ENCODE measurements around the gene TMOD3.

TMOD3 gene

GRCh38 chr15:51828621-51829375 is 655 bp upstream of the TMOD3 start:
- DNase-seq = no peak

- no peak for DNase-seq
Observed at GRCh38 chr15:51830276-51830806, 888 bp downstream of the TMOD3 start.

- no peak for DNase-seq
Observed at GRCh38 chr15:51833772-51834171, 4.3 kb downstream of the TMOD3 start.

- DNase-seq = no peak
Observed at GRCh38 chr15:51837792-51838251, 8.4 kb downstream of the TMOD3 start.

- DNase-seq = no peak
Observed at GRCh38 chr15:51838270-51838669, 8.8 kb downstream of the TMOD3 start.

- DNase-seq = no peak
Observed at GRCh38 chr15:51840692-51841091, 11.2 kb downstream of the TMOD3 start.

DNA sequence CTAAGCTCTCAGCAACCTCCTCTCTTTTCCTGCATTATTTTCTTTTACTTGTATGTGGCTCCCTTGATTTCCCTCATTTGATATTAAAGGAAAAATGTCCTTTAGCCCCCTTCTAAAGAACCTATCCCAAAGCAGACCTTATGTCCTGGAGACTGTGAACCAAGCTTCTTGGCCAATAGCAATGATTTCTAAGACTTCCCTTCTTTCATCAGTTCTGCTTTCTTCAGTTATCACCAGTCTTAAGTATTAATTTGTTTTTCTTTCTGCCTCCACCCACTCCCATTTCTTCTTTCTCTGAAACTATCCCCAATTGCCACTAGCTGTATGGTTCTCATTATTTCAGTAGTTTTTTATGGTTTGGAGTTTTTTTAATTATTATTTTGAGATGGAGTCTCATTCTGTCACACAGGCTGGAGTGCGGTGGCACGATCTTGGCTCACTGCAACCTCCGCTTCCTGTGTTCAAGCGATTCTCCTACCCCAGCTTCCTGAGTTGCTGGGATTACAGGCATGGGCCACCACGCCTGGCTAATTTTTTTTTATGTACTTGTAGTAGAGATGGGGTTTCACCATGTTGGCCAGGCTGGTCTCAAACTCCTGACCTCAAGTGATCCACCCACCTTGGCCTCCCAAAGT is 12.1 kb downstream of the TMOD3 start:
- no peak for DNase-seq

GRCh38 chr15:51842265-51842664 is 12.8 kb downstream of the TMOD3 start:
- no peak for DNase-seq

GRCh38 chr15:51842852-51843737 is 13.6 kb downstream of the TMOD3 start:
- no peak for DNase-seq

- DNase-seq = no peak
Observed at GRCh38 chr15:51844747-51845426, 15.4 kb downstream of the TMOD3 start.

DNA sequence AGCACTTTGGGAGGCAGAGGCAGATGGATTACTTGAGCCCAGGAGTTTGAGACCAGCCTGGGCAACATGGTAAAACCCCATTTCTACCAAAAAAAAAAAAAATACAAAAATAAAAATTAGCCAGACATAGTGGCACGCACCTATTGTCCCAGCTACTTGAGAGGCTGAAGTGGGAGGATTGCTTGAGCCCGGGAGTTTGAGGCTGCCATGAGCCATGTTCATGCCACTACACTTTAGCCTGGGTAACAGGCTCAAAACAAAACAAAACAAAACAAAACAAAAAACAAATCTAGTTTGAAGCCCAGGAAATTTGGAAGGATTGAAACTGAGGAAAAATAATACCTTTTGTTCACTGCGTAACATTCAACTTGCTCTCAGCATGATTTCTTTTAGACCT is 16.6 kb downstream of the TMOD3 start:
- DNase-seq = no peak

DNA sequence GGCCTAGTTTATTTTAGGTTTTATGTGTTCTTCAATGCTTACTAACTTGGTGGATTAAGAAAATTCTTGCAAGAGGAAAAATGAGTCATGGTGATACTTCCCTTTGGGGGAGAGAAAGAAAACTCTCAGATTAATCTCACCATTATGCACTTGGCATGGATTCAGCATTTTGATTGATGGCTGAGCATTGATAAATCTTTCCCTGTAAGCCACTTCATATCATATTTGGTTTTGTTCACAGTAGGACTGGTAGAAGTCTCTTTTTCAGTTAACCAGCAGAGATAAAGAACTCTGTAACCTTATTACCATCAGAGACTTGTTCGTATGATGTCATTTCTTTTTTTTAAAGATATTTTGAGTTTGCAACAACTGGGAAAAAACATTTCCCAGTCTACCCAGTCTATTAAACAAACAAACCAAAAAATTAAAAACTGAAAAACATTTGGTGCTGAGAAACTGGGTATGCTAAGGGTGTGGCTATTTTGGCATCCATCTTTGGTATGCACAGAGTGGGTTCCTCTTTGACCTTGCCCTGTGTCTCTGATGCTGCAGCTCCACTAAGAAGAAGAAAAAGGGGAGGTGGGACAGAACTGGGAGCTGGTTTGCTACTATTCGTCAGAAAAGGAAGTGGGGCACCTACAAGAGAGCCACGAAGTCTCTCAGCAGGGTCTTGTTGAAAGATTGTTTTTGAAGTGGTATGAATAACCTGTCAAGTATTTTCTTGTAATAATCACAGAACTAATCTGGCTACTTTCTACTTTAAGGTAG is 17.2 kb downstream of the TMOD3 start:
- no peak for DNase-seq

DNA sequence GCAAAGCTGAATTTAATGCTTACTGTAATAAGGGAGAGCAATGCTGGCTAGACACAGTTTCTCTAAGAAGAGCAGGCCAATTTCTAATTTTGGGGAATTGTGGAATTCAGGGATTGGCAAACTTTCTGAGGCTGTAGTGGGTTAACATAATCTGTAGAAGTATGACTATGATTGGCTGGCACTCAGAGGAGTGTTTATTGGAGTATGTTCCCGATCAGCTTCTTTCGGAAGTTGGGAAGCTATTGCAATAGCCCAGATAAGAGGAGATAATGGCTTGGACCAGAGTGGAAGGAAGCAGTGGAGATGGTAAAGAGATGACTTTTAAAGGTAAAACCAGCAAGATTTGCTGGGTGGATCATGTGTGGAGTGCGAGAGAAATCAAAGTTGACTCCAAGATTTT is 19.4 kb downstream of the TMOD3 start:
- DNase-seq = no peak

DNA sequence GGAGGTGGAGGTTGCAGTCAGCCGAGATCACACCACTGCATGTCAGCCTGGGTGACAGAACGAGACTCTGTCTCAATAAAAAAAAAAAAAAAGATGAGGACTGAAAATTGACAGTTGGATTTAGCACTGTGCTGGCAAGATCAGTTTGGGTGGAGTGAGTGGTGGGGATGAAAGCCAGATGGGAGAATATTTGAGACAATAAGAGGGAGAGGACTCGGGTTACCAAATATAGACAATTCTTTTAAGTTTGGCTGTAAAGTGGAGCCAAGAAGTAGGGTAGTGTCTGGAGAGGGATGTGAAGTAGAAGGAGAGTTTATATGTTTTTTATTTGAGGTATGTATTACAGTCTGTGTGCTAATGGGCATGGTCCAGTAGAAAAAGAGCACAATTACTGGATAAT is 20.4 kb downstream of the TMOD3 start:
- DNase-seq = no peak

GRCh38 chr15:51853998-51854397 is 24.5 kb downstream of the TMOD3 start:
- DNase-seq = no peak

- DNase-seq = no peak
Observed at GRCh38 chr15:51855612-51856011, 26.2 kb downstream of the TMOD3 start.

GRCh38 chr15:51856714-51857380 is 27.4 kb downstream of the TMOD3 start:
- DNase-seq = no peak

GRCh38 chr15:51861557-51862359 is 32.3 kb downstream of the TMOD3 start:
- no peak for DNase-seq

DNA sequence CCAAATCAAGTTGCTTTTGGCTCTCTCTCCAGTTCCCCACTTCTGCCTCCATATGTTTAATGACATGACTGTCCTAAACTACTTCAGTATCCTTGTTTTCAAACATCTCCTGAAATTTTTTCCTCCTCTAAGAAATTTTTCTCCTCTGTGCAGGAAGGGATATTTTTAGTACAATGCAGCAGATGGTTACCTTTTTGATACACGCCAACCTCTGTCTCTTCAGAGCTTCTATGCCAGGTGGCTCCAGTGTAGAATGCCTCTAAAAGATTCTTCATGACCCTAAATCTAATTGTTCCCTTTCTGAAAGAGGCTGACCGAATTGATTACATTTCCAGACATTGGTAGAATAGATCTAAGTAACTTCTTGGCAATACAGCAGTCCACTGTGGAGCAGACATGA is 33.7 kb downstream of the TMOD3 start:
- DNase-seq = no peak

DNA sequence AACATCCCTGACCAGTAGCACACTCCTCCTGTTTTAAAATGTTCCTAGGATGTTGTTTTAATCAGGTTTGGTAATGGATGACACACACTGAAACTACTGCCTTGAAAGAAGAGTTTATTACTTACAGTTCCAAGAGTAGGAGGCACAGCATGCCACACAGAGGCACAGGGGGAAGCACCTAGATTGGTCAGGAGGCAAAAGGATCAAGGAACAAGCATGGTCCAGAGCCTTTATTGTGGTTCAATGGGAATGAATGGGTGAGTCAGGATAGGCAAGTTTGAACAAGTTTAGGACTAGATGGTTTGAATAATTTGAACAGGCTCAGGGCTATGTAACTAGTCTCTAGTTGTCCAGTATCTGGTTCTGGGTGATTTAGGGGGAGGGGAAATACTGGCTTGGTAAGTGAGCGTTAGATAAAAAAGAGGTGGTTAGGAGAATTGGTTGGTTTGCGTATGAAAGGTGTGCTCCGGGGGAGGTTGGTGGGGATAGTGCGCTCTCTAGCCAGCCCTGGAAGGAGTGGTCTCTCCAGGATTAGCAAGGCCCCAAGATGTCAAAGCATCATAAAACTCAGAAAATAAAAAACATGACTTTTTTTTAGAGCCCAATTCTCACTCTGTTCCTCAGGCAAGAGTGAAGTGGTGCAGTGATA is 35.1 kb downstream of the TMOD3 start:
- no peak for DNase-seq

Data from hippocampal formation (tissue), 2 donors.